GM19025 (cell line): ENCODE results near the gene MYCL.
"Not testable (repeated sequence)": the region's sequence is repeated elsewhere in the genome, so short reads cannot be mapped to it uniquely, and the experiment has no call there.

ENCODE experiments used
- ATAC-seq: cut with Tn5 transposase; IDR thresholded peaks from one replicate; pipeline ENCODE4 v1.9.1; 2021; ENCODE audit warnings: mild to moderate bottlenecking, low read depth, moderate library complexity; ENCODE audit not compliant: unreplicated experiment

The MYCL gene

GRCh38 chr1:39892601-39893595, 8.8 kb downstream of the MYCL start:
- no peak for ATAC-seq

- no peak for ATAC-seq
Measured at GRCh38 chr1:39890880-39891279, 10.8 kb downstream of the MYCL start.

- ATAC-seq: no peak
Measured at GRCh38 chr1:39890273-39890672, 11.4 kb downstream of the MYCL start.

GRCh38 chr1:39886757-39887231, 14.9 kb downstream of the MYCL start:
- no peak for ATAC-seq

GRCh38 chr1:39885516-39885915, 16.2 kb downstream of the MYCL start:
- no peak for ATAC-seq

- no peak for ATAC-seq
Measured at GRCh38 chr1:39882152-39882551, 19.6 kb downstream of the MYCL start.

GRCh38 chr1:39877980-39878956, 23.4 kb downstream of the MYCL start:
- ATAC-seq: no peak

- ATAC-seq: no peak
Measured at GRCh38 chr1:39877231-39877778, 24.4 kb downstream of the MYCL start.

GRCh38 chr1:39876144-39876543, 25.6 kb downstream of the MYCL start:
- no peak for ATAC-seq

- no peak for ATAC-seq
Measured at GRCh38 chr1:39872698-39873097, 29.0 kb downstream of the MYCL start.

GRCh38 chr1:39871796-39872195, 29.9 kb downstream of the MYCL start:
- ATAC-seq: no peak

GRCh38 chr1:39871043-39871442, 30.7 kb downstream of the MYCL start:
- not testable (repeated sequence) for ATAC-seq

GRCh38 chr1:39869538-39870112, 32.1 kb downstream of the MYCL start:
- ATAC-seq: not testable (repeated sequence)

- no peak for ATAC-seq
Measured at GRCh38 chr1:39866767-39867166, 35.0 kb downstream of the MYCL start.

GRCh38 chr1:39865762-39866161, 36.0 kb downstream of the MYCL start:
- no peak for ATAC-seq

- ATAC-seq: no peak
Measured at GRCh38 chr1:39863177-39863576, 38.5 kb downstream of the MYCL start.

GRCh38 chr1:39861003-39861402, 40.7 kb downstream of the MYCL start:
- no peak for ATAC-seq

GRCh38 chr1:39859859-39860812, 41.6 kb downstream of the MYCL start:
- no peak for ATAC-seq

GRCh38 chr1:39858315-39858714, 43.4 kb downstream of the MYCL start:
- ATAC-seq: no peak
